SHP77 (cell line): Measurements from ENCODE around the gene TAF1B.

Experiments used
- DNase-seq, 2 experiments: peaks; one replicate each; lab custom pipeline; 2025; lab: John Stamatoyannopoulos, UW

The TAF1B gene

GRCh38 chr2:9843229-9844035, at the start of gene TAF1B:
Gene TAF1B (plus strand): TSS chr2:9843474. CDS start chr2:9843542, 68 bp downstream.
- peak; percentile 95 to 97 for DNase-seq

DNA sequence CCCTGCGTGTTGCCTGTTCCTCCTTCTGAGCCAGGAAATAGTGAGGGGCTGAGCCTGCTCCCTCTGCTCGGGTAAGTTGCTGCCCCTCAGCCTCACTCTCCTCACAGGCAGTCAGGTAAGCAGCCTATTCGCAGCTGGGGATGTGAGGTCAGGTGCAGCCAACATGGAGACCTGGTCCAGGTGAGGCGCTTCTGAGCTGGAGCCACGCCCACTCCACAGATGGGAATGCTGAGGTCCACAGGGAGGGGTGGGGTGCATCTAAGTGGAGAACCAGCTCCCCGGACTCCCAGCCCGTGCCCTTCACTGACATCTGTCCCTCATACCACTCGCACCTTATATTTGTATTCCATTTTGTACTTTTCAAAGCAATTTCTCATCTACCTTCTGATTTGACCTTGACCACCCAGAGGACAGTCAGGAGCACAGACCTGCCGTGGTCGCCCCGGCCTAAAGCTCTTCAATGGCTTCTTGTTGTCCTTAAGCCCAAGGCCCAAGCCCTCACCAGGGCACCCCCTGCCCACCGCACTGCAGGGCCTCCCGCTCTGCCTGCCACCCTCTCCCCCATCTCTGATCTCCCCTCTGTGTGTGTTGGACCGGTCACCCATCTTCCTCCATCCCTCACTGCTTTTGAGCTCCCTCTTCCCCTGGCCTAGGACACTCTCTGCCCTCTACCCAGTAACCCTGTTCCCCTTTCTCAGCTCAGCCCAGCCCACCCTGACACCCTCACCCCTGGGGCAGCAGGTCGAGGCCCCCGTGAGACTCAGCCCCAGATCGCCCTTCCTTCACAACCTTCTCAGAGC, 49.2 kb upstream of the TAF1B start:
- no peak for DNase-seq

DNA sequence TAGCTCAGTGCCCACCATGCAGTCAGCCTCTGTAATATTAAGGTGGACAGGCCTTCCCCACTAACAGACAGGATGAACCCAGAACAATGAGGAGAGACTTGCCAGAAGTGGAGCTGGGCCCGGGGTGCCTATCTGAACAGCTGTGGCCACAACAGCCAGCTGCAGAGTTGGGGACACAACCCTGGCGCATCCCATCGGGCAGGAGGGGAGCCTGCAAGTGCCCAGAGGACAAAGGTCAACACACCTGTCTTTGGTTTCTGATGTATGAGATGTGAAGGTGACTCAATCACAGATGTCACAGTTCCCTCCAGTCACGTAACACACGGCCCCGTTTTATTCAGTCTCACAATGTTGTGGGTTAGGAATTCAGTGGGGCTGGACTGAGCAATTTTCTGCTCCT, 48.2 kb upstream of the TAF1B start:
- no peak for DNase-seq

DNA sequence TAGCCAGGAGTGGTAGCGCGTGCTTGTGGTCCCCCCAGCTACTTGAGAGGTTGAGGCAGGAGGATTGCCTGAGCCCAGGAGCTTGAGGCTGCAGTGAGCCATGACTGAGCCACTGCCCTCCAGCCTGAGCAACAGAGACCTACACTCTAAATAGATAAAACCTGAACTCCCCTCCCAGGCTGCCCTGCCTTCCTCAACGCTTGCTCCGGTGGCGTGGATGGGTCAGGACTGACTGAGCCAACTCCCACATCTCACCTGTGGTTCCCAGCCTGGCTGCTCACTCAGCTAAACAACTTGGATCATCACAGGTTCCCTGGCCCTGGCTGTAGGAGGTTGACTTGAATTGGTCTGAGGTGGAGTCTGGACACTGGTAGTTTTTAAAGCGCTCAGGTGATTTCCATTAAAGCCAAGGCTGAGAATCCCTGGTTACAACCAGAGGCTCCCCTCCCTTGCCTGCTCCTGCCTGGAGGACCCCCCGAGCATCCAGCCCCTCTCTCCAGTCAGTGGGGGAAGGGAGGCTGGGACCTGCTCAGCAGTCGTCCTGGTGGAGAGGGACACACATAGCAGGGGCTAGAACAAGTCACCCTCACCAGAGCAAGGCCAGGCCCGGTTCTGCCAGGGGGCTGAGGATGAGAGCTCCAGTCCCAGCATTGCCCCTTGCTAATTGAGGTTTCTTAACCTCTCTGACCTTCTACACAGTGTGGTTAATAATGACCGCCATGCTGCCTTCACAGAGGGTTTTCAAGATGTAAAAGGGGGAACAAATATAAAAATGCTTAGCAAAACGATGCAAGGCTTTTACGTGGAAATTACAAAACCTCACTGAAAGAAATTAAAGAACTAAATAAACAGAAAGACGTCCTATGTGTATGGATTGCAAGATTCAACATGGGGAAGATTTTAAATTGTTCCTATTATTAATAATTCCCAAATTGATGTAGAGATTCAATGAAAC, 46.9 kb upstream of the TAF1B start:
- DNase-seq: no peak

DNA sequence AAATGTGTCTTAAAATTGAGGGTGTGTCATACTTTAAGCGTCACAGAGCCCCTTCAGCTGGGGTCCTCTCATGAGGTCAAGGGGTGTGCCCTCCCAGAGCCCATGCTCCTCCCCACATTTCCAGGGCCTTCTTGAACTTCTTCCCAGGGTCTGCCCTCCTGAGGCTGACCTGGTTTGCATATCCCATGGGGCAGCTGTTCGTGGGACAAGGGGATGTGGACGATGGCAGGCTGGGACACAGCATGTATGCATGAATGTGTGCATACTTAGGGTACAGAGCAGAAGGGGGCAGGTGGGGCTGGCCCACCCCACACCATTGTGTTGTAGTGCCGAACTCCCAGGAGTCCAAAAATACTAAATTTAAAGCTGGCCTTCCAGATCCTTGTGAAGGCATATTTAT, 46.2 kb upstream of the TAF1B start:
- no peak for DNase-seq

GRCh38 chr2:9797681-9798556, 45.4 kb upstream of the TAF1B start:
- DNase-seq: no peak

DNA sequence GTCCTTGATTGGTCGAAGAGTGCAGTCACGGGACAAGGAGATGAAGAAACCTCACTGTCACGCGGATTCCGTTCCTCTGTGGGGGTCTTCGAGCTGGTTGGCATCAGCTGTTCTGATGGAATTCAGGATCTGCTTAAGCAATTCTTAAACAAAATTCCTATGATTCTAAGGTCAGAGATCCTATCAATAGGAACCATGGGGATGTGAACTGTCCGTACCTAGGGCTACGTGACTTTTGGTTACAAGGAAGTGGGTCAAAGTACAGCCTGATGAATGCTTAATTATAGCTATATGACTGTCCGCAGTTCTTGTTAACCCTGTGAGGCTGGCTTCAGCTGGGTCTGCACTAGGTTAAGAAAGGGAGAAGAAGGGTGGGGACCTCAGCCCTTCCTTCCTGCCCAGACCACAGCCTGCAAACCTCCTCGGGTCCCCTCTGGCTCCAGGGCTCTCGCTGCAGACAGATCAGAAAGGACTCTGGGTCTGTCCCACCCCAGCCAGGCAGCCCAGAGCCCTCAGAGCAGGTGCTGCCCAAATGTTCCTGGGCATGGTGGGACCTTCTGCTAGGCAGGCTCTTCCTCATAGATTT, 44.2 kb upstream of the TAF1B start:
- no peak for DNase-seq

- peak; percentile 85 to 86 for DNase-seq
Observed at GRCh38 chr2:9799729-9800632, 43.3 kb upstream of the TAF1B start.

GRCh38 chr2:9800639-9800974, 42.7 kb upstream of the TAF1B start:
- no peak for DNase-seq

DNA sequence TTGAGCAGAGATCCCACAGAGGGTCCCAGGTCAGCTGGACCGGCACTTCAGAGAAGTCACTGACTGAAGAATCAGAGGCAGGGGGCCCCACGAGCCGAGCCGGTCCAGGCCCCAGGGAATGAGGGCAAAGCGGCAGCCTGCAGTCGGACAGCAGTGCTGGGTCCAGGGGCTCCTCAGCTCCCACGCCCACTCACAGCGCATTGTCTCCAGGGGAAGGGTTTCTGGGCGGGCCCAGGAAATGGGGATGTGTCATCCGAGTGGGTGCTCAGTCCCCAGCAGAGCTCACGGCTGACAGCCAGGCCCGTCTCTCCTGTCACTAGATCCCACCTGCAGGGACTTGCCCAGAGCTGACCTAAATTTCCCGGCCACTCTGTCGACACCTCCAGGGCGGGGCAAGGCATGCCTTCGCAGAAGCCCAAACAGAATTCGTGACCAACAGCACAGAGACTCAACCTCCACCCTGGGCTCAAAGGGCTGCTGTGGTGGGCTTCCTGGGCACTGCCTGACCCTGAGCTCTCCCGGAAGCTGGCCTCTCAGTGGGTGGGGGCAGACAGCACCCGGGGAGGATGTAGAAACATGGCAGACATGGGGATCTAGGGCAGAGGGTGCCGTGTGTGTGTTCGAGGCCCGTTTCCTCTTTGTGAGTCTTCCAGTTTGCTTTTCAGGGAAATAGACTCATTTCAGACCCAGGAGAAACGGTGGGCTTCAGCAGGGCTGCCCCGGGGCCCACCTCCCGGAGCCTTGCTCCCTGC, 42.1 kb upstream of the TAF1B start:
- DNase-seq: peak in 1 of 2 experiments; percentile 33

DNA sequence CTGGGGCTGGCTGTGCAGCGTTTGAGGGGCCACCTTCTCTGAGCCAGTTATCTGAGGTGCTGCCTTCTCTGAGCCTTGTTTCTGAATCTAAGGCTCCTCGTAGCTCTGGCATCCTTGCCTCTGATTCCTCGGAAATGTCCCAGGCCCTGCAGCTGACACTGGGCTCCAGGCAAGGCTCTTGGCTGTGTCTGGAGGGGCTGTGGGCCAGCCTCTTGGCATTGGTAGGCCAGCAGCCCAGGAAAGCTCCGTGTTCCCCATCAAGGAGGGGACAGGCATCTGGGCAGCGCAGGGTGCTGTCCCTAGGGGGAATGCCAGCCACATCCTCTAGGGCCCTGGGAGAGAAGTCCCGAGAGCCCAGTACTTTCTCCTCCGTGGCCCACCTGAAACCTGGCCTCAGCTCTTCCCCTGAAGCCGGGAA, 40.7 kb upstream of the TAF1B start:
- DNase-seq: no peak

DNA sequence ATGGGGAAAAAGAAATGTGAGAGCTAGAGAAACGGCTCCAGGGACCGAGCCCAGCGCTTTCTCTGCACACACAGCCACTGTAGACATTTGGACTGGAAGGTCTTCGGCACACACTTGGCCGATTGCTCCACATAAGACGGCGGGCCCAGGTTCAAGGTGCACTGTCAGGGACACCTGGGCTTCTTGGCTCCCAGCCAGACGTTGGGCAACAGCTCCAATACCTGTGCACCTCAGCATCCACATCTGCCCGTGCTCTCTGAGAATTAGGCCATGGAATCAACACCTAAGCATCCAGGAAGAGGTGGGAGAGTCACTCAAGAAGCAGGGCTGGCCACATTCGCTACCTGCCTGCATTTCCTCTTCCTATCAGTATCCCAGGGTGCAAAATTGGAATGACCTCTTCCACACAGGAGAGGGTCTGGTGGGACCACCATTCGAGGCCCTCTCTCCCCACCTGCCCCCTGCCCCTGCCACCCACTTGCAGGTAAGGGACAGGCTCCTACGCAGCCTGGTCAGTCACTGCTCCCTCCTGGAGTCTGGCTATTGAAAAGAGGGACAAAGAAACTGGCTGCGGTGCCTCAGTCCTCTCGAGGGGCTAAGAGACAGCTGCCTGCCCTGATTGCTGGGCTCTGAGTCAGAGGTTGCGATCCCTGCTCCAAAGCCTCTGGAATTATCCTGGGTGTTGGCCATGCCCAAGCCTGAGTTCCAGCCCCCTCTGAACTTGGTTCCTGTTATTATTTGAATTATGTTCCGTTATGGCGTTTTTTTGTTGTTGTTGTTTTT, 40.1 kb upstream of the TAF1B start:
- no peak for DNase-seq

GRCh38 chr2:9805435-9806297, 37.6 kb upstream of the TAF1B start:
- no peak for DNase-seq

DNA sequence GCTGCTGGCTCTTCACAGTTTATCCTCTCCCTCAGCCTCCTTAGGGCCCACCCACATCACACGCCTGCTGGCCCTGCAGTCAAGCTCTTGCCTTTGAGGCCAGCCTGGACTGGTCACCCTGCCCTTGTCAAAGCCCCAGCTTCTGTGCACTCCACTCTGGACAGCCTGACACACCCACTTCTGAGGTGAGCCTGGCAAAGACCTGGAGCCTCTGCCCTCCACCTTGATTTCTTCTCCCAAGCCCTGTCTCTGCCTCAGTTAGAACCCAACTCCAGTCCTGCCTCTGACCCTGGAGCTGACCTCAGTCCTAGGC, 37.0 kb upstream of the TAF1B start:
- no peak for DNase-seq

- DNase-seq: no peak
Observed at GRCh38 chr2:9806656-9807055, 36.6 kb upstream of the TAF1B start.

DNA sequence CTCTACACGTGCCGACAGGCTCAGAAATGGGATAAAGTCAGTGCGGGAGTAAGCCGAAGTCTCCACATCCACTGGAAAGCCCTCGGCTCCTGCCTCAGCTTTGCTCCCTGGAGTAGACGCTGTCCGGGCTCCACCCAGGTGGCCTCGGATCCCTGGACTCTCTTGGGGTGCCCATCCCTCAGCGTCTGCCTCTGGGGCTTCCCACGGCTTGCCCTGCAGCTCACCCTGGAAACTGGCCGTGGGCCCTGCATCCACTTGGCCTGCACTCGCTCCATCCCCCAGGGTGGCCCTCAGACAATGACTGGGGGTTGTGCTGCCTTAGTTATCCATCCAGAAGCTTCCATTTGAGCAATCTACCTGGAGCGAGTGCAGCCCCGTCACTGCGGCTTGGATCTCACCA, 36.2 kb upstream of the TAF1B start:
- no peak for DNase-seq

DNA sequence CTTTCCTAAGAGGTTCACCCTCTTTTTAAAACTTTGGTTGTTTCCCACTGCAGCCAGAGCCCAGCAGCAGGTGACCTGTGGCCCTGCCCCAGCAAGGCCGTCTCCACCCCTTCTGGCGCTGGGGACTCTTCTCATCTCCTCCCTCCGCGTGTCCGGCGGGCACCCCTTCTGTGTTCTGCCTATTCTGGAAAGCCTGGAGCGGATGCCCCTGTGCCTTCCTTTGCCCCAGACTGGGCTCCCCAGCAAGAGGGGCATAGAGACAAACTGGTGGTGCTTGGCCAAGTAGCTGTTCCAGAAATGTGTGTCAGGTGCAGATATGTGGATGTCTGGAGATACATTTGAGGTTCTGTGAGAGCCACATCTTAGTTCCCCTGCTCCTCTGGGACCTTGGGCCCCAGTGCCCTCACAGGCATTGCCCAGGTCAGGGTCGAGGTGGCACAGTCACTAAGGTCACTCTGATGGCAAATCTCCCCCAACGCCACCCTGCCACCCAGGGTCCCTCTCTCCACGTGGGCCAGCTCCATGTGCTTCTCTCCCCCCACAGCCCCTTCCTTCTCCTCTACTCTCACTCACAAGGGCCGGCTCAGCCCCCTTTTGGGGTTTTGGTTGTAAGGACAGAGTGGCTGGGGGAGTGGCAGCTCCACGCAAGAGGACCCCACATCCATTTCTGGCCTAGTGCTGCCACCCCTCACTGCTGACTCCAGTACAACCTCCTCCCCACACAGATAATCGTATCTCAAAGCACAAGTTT, 35.5 kb upstream of the TAF1B start:
- DNase-seq: no peak
